ENCODE data around the gene DLX6.

The DLX6 gene

GRCh38 chr7:97002555-97003261 is 2.6 kb upstream of the DLX6 start:
- TF ChIP-seq TAF1 (IDR thresholded peaks at IDR 0.05; ENCODE audit: borderline replicate concordance, insufficient read depth, low read length) = no peak
- TF ChIP-seq FOXP2 (optimal IDR thresholded peaks at IDR 0.05; ENCODE audit: borderline replicate concordance, extremely low read depth, extremely low read length, insufficient read depth) = no peak
- no peak for TF ChIP-seq REST (IDR thresholded peaks at IDR 0.05; ENCODE audit: insufficient read depth in 1 of 2, low read depth in 2 of 2, low read length in 2 of 2)
- TF ChIP-seq SIN3A (IDR thresholded peaks at IDR 0.05; ENCODE audit: borderline replicate concordance, insufficient read depth, low read length) = no peak
- no peak for TF ChIP-seq POLR2AphosphoS5 (IDR thresholded peaks at IDR 0.05; ENCODE audit: low read depth, low read length)

GRCh38 chr7:97003262-97004246 is 1.8 kb upstream of the DLX6 start:
- TF ChIP-seq REST (IDR thresholded peaks at IDR 0.05; ENCODE audit: insufficient read depth in 1 of 2, low read depth in 2 of 2, low read length in 2 of 2) (no peak), TAF1 (IDR thresholded peaks at IDR 0.05; ENCODE audit: borderline replicate concordance, insufficient read depth, low read length) (no peak), FOXP2 (optimal IDR thresholded peaks at IDR 0.05; ENCODE audit: borderline replicate concordance, extremely low read depth, extremely low read length, insufficient read depth) (no peak), SIN3A (IDR thresholded peaks at IDR 0.05; ENCODE audit: borderline replicate concordance, insufficient read depth, low read length) (no peak), POLR2AphosphoS5 (IDR thresholded peaks at IDR 0.05; ENCODE audit: low read depth, low read length) (no peak)

GRCh38 chr7:97004247-97005182 is 838 bp upstream of the DLX6 start:
- no peak for TF ChIP-seq FOXP2 (optimal IDR thresholded peaks at IDR 0.05; ENCODE audit: borderline replicate concordance, extremely low read depth, extremely low read length, insufficient read depth)
- no peak for TF ChIP-seq SIN3A (IDR thresholded peaks at IDR 0.05; ENCODE audit: borderline replicate concordance, insufficient read depth, low read length)
- TF ChIP-seq REST (IDR thresholded peaks at IDR 0.05; ENCODE audit: insufficient read depth in 1 of 2, low read depth in 2 of 2, low read length in 2 of 2) = no peak
- TF ChIP-seq TAF1 (IDR thresholded peaks at IDR 0.05; ENCODE audit: borderline replicate concordance, insufficient read depth, low read length) = no peak
- TF ChIP-seq POLR2AphosphoS5 (IDR thresholded peaks at IDR 0.05; ENCODE audit: low read depth, low read length) = no peak

- TF ChIP-seq TAF1 (IDR thresholded peaks at IDR 0.05; ENCODE audit: borderline replicate concordance, insufficient read depth, low read length) = no peak
- TF ChIP-seq FOXP2 (optimal IDR thresholded peaks at IDR 0.05; ENCODE audit: borderline replicate concordance, extremely low read depth, extremely low read length, insufficient read depth) = no peak
- no peak for TF ChIP-seq REST (IDR thresholded peaks at IDR 0.05; ENCODE audit: insufficient read depth in 1 of 2, low read depth in 2 of 2, low read length in 2 of 2)
- TF ChIP-seq POLR2AphosphoS5 (IDR thresholded peaks at IDR 0.05; ENCODE audit: low read depth, low read length) = no peak
- TF ChIP-seq SIN3A (IDR thresholded peaks at IDR 0.05; ENCODE audit: borderline replicate concordance, insufficient read depth, low read length) = no peak
Observed at GRCh38 chr7:97006055-97006815, 882 bp downstream of the DLX6 start.
